NCI-H526 (cell line): ENCODE data around the gene CCSER1.
"Not testable (repeated sequence)": the region's sequence is repeated elsewhere in the genome, so short reads cannot be mapped to it uniquely, and the experiment has no call there.

Experiments
- DNase-seq, 2 experiments: peaks; one replicate each; lab custom pipeline; 2025; lab: John Stamatoyannopoulos, UW

CCSER1 gene

DNA sequence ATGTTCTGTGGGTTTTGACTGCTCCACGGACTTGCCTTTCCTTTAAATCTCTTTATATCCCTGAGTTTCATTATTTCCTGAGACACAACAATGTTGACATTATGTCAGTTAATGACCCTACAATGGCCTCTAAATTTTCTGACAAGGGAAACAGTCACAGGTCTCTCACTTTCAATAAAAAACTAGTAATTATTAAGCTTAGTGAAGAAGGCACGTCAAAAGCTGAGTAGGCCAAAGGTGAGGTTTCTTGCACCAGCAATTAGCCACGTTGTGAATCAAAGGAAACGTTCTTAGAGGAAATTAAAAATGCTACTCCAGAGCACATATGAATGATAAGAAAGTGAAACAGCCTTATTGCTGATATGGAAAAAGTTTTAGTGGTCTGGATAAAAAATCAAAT lies 1246.4 kb downstream of the CCSER1 start:
- no peak for DNase-seq

DNA sequence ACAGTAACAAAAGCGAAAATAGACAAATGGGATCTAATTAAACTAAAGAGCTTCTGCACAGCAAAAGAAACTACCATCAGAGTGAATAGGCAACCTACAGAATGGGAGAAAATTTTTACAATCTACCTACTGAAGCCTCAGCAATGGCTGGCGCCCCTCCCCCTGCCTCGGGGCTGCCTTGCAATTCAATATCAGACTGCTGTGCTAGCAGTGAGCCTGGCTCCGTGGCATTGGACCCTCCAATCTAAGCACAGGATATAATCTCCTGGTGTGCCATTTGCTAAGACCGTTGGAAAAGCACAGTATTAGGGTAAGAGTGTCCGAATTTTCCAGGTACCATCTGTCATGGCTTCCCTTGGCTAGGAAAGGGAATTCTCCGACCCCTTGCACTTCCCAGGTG lies 1278.2 kb downstream of the CCSER1 start:
- DNase-seq: not testable (repeated sequence)

DNA sequence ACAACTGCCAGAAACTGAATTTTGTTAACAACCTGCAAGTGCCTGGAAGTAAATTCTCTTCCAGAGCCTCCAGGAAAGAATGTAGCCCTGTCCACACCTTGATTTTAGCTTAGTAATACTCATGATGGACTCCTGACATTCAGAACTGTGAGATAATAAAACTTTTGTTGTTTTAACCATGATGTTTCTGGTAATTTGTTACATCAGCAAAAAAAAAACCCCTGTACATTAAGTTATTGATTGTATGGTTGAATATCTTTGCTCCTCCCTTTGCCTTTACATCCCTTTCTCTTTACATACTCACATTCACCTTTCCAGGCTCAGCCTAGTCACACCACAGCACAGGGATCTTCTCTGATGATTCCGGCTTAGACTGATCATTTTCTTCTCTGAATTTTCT lies 1294.8 kb downstream of the CCSER1 start:
- no peak for DNase-seq

DNA sequence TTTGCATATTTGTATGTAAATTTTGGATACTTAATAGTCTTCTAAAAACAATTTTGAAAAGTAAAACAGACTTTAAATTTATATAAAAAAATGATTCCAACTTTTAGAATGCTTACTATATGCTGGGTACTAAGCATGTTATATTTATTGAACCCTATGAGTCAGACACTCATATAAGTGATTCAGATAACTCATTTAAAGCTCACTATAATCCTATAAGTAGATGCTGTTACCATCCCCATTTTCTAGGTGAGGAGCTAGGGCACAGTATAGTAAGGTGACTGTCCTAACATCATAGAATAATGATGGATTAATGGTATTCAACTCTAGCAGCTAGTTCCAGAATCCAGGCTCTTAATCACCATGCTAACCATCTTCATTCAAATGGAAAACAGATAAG lies 1299.5 kb downstream of the CCSER1 start:
- DNase-seq: no peak

DNA sequence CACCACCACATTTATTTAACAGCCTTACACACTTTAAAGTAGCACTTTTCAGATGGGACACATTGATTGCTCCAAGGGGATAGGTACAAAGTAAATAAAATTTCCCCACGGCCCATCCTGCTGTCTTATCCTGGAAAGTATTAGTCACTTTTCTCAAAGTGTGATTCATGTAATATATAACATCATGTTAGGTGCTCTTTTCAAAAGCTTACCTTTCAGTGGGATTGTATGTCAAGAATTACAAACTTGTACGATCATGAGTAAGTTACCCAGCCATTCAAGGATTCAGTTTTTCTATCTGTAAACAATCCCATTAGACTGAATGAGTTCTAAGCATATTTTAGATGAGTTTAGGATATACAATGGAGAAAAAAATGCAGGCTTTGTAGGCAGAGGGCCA lies 1300.0 kb downstream of the CCSER1 start:
- no peak for DNase-seq

DNA sequence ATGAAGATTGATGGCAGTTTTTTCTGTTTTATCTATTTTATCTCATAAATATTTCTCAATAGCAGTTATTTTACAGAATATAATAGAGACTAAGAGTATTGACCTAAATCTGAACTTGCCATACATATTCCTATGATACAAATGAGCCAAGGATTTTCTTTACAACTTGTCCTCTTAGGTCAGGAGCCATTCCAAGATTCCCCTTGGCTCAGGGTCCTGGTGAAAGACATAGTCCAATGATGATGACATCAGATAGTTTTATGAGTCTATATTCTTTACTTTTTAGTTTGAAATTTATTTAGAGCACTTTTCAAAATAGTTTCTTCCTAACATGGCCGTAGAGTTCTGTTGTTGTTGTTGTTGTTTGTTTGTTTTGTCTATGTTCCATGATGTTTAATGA lies 1307.4 kb downstream of the CCSER1 start:
- no peak for DNase-seq

DNA sequence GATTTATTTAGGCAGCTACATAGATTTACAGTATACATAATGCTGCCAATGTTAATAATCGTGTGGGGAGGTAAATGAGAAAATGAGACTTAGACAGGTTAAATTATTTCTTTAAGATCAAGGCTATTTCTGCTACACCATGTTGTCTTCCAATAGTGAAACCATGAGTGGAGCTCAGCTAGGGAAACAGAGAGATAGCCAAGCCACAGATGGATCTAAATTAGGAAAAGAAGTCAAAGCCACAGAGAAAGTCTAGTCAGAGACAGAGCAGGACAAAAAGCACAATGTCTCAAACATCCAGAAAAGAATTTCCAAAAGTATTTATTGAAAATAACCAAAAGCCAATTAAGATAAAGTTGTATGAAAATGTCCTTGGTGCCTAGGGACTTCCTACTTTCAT lies 1309.4 kb downstream of the CCSER1 start:
- DNase-seq: no peak

DNA sequence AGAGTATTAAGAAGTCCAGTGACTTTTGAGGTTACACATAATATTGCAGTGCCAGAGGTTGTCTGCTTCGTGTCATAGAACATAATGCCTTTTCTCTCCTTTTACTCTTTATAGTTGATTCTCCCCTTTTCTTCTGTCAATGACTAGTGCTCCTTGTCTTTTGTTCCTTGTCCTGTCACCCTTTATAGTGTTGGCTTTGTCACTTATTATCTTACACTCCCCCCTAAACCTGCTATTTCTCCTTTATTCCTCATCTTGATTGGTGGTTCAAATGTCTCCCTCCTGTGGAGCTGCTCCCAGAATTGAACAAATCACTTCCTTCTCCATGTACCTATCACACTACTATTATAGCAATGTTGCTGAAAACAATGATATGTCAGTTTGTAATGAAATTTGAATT lies 1320.0 kb downstream of the CCSER1 start:
- no peak for DNase-seq

DNA sequence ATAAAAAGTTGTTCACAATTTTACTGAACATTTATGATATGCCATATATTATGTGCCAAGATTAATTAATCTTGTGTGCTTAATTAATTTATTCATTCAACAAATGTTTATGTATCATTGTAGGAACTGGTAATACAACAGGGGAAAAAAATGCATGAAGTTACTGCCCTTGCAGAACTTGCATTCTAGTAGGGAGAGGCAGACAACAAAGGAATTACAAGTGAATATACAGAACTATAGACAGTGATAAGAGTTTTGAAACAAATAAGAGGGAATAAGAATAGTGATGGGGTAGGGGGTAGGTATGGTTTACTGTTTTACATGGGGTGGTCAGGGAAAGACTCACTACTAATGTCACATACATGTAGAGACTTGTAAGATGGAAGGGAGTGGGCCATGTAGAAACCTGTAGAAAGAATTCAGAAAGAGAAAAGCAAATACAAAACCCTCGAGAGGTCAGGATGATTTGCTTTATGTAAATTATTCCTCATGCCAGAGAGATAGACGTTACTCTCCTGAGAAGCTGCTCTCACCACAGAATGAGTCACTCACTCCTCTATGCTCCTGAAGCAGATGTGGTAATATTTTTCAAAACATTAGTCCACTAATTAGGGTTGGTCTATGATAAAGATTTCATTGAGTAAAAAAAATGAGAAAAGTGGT lies 1321.6 kb downstream of the CCSER1 start:
- peak; percentile 45 to 69 for DNase-seq

DNA sequence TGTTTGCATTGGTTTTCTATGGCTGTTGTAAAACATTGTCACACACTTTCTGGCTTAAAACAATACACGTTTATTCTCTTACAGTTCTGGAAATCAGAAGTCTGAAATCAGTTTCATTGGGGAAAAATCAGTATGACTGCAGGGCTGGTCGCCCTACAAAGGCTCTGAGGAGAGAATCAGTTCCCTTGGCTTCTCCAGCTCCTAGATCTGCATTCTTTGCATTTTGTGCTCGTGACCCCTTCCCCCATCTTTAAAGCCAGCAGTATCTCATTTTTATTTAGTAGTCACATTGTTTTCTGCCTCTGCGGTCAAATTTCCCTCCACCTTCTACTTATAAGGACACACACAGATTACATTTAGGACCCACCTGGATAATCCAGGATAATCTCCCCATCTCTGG lies 1326.9 kb downstream of the CCSER1 start:
- DNase-seq: no peak

DNA sequence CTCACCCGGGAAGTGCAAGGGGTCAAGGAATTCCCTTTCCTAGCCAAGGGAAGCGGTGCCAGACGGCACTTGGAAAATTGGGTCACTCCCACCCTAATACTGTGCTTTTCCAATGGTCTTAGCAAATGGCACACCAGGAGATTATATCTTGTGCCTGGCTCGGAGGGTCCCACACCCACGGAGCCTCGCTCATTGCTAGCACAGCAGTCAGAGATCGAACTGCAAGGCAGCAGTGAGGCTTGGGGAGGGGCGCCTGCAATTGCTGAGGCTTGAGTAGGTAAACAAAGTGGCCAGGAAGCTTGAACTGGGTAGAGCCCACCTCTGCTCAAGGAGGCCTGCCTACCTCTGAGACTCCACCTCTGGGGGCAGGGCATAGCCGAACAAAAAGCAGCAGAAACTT lies 1335.4 kb downstream of the CCSER1 start:
- DNase-seq: not testable (repeated sequence)

DNA sequence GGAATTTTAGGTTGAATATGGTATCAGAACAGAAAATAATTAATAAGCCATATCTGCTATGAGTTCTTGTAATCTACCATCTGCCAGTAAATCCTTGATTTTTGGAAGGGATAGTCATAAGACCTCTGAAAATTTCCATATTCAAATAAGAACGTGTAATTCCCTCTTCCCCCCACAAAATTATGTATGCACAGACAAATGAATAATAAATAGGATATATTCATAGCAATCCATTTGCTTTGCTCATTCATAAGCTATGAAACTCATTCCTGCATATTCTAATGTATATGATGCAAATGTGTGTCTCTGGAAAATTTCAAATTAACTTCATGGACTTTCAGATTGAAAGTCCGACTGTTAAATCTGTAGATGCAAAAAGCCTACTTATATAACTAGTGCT lies 1343.5 kb downstream of the CCSER1 start:
- peak; percentile 56 to 70 for DNase-seq

DNA sequence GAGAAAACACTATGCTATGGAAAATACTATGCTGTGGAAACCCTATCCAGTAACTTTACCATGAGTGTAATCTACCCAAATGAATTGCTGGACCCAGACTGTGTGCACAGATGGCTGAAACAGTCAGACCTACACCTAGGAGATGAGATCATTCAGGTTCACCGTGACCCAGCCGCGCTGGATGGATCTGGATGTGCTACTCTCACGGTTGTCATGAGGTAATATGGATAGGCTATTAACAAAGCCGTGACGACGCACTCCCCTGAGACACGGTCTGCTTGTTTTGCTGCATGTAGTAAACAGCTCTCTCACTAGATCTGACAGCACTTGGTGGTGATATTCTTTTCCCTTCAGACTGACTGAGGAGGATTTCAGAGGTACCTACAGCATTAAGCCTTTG lies 1344.1 kb downstream of the CCSER1 start:
- no peak for DNase-seq

DNA sequence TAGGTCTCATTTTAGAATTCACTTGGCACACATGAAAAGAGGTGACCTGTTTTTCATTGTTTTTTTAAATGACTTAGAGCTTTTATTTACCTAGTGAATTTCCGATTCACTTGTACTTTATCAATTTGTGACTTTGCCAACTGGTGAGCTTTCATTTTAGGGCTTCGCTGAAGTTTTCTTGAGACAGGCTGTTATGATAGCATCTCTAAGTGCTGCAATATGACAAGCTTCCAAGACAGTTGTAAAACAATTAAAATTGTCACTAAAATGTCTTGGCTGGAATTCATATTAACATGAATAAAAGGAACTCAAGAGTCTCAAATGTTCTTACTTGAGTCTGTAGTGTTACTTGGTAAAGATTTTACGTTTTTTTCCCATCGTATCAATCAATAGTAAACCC lies 1344.9 kb downstream of the CCSER1 start:
- DNase-seq: no peak

DNA sequence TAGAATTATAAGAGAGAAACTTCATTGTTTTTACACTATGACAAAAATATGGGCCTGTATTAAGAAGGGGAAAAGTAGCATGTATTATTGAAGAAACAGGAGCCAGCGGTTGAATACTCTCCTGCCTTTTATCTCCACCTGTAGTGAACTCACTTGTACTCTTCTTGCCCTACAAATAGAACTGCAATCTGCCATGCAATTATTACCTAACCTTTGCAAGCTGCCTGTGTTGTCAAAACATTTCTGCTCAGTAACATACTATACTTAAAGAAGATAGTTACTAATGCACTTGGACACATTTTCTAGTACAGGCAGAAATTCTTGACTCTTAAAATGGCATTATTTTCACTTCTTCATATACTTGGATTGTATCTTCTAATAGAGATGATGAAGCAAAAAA lies 1358.2 kb downstream of the CCSER1 start:
- DNase-seq: no peak

DNA sequence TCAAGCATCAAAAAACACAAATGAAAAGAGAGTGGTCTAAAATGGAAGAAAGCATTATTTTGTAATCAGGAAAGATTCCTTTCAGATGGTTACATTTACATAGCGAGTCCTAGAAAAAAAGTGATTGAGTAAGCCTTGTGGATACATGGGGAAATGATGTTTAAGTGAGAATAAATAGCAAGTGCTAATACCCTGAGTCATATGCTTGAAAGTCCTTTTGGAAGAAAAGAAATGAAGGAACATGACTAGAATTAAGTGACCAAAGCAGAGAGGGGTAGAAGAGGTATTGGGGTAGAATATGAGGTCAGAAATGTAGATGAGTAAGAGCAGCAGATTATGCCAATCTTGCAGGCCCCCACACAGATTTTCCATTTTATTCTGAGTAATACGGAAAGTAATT lies 1361.8 kb downstream of the CCSER1 start:
- no peak for DNase-seq

DNA sequence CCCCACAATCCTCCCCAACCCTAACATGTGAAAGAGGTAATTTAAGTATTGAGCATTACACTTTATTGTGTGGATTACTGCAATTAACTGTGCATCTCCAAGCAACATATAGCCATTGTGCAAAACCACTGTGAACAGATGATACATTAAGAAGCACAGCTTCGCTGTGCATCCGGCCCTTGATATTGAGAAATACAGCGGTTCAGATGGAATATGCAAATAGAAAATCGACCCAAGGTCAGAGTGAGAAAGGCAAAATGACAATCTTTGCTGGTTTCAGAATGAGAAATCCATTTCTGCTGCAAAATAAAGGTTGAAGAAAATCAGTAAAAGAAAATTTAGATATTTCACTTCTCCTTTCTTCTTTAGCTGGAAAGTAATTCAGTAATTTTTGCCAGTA lies 1370.7 kb downstream of the CCSER1 start:
- DNase-seq: no peak

DNA sequence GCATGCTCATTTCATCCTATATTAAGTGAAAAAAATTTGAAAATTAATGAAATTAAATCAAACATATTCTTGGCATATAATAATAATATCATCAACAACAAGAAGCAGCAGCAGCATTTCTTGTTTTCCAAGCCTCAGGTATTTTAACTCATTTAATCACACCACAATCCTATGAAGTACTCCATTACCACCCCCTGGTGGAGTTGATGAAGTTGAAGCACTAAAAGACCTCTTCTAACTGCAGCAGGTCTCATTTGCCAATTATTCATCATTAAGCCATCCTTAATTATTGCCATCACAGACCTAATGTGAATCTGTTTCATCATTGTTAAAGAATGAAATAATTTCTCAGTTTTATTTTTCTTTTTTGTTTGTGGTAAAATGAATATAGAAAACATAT lies 1375.2 kb downstream of the CCSER1 start:
- DNase-seq: peak; percentile 2 to 11

DNA sequence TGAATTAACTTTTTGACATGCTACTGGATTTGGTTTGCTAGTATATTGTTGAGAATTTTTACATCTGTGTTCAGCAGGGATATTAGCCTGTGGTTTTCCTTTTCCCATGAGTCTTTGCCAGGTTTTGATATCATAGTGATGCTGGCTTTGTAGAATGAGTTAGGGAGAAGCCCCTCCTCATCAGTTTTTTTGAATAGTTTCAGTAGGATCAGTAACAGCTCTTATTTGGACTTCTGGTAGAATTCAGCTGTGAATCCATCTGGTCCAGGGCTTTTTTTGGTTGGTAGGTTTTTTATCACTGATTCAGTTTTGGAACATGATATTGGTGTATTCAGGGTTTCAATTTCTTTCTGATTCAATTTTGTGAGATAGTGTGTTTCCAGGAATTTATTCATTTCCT lies 1386.1 kb downstream of the CCSER1 start:
- DNase-seq: no peak

DNA sequence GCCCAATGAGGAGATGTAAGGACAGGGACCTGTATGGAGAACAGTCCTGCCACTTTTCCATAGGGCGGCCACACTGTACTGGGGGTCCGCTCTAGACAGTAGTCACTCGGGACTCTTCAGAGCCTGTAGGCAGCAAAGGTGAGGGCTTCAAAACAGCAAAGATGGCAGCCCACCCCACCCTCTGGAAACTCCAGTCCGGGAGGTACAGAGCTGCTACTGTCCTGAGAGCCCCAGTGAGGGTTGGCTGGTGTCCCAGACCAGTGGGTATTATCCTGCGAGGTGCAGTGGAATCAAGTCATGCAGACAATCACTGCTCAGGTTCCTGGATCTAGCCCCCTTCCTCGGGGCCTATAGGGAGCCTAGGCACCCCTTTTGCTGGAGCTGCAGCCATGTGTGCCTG lies 1392.0 kb downstream of the CCSER1 start:
- no peak for DNase-seq

DNA sequence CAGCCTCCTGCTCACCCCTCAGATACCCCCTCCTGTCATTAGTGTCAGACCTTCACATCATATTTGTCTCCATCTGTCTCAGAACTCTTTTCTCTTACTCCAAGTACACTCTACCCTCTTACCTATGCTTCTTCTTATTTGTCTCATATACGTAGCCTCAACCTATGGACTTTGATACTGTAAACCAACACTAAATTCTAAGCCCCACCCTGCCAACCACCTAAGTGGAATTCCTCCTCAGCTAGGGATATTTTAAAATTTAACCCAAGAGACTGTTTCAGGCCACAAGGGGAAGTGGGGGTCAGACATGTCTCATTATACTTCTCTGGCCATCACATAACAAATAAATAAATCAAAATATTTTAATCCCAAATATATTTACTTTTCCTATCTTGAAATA lies 1398.4 kb downstream of the CCSER1 start:
- DNase-seq: no peak

DNA sequence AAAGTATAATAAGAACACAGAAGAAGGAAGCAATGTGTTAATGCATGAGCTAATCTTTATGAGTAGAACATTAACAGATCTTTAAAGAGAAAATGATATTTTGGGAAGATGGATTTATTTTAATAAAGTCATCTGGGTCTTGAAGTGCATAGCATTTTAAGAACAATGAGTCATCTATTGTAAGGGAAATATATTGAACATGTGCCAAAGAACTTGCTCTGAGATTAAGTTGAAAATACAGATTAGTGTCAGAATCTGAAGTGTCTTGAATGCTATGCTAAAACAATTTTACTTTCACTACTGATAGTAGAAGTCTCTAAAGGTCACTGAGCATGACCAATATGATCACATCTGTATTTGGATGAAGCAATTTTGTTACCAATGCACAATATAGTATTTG lies 1399.9 kb downstream of the CCSER1 start:
- no peak for DNase-seq

DNA sequence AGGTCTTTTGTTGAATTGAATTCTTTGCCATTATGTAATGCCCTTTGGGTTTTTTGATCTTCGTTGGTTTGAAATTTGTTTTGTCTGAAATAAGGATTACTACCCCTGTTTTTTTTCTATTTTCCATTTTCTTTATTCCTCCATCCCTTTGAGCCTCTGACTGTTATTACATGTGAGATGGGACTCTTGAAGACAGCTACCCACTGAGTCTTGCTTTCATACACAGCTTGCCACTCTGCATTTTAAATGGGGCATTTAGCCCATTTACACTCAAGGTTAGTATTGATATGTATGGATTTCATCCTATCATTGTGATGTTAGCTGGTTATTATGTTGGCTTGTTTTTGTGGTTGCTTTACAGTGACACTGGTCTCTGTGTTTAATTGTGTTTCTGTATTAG lies 1440.4 kb downstream of the CCSER1 start:
- DNase-seq: no peak

DNA sequence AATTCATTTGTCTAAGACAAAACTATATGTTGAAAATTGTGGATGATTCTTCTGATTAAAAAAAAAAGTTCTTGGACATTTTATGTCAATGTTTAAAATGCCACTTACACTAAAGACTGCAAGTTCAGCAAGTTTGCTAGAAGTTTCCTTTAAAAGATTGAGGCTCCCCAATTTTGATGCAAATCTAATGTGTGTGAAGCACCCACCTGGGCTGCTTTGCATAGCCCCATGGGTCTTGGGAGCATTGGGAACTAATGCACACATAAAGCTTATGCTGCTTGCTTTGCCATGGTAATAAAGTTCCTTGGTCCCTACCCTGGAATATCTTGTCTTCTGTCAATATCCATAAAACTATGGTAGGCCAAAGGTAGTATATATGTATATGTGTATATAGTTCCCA lies 1450.7 kb downstream of the CCSER1 start:
- peak; percentile 27 to 52 for DNase-seq

DNA sequence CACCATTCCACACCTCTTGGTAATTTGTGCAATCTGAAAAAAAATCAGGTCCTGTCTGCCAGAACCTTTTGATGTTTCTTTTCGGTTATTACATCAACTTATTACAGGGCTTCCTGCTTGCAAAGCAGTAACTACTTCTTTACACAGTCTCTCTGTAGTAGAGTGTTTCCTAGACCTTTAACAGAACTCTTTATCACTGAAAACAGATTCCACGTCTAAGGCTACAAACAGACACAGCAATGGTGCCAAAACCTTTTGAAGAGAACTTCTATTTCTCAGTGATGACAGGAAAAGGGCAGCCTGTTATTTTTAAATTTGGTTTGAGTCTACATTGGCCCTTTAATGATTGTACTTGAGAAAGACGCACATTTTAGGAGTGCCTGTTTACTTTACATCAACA lies 1463.1 kb downstream of the CCSER1 start:
- DNase-seq: no peak
